Stimulated activated naive CD8-positive, alpha-beta T cell treated with anti-CD3 and anti-CD28 coated beads, Interleukin-15, amount 100 ng/mL, for 72 hours (primary cell): ENCODE measurements around the gene ERVK3-1.
"Not testable (repeated sequence)": the region's sequence is repeated elsewhere in the genome, so short reads cannot be mapped to it uniquely, and the experiment has no call there.

Experiments
- ATAC-seq: fragments of 150-1000 bp; cut with Tn5 transposase; 2 replicates; pipeline ENCODE4 v1.10.0; 2021; ENCODE audit warnings: mild to moderate bottlenecking, moderate library complexity
- DNase-seq, 2 donors: peaks; one replicate each; pipeline ENCODE4 v3.0.0; 2021 to 2022
- H3K27ac Mint-ChIP-seq, 2 donors: one replicate each; pipeline ENCODE4 v1.8.0; 2022; ENCODE audit warnings: mild to moderate bottlenecking in 2 of 2, mixed read lengths in 2 of 2, moderate library complexity in 2 of 2
- H3K27me3 Mint-ChIP-seq: one replicate; pipeline ENCODE4 v1.8.0; 2022; ENCODE audit warnings: mixed read lengths
- H3K4me1 Mint-ChIP-seq: one replicate; pipeline ENCODE4 v1.8.0; 2022; ENCODE audit warnings: mild to moderate bottlenecking, mixed read lengths
- H3K4me3 Mint-ChIP-seq, 2 donors: one replicate each; pipeline ENCODE4 v1.8.0; 2022; ENCODE audit warnings: mild to moderate bottlenecking in 2 of 2, mixed read lengths in 2 of 2, moderate library complexity in 1 of 2
- H3K9me3 Mint-ChIP-seq, 2 donors: one replicate each; pipeline ENCODE4 v1.8.0; 2022; ENCODE audit warnings: mixed read lengths in 2 of 2

The ERVK3-1 gene

DNA sequence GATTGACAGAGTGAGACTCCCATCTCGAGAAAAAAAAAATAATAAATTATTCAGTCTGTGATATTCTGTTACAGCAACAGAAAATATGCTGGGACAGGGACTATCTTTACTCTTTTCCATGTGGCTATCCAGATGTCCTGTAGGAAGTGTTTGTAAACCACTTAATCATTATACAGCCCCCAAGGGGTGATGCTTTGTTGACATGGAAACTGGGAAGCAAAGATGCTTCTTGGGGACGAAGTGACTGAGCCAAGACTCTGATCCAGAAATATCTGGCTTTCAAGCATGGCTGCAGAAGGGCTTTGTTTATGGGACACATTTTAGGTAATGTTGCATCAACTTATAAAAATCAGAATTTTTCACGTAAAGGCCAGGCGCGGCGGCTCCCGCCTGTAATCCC, 21.0 kb upstream of the ERVK3-1 start:
- no peak for ATAC-seq
- Mint-ChIP-seq H3K27me3 (no peaks in the 10 kb centered on the region), H3K4me3 (no peak overlapping the region), H3K9me3 (peaks cover 0 to 20% of the 10 kb centered on the region in 2 donors), H3K27ac (peak overlapping the region in 1 of 2 donors; percentile 42), H3K4me1 (peaks cover 25% of the 10 kb centered on the region)
- DNase-seq: no peak

DNA sequence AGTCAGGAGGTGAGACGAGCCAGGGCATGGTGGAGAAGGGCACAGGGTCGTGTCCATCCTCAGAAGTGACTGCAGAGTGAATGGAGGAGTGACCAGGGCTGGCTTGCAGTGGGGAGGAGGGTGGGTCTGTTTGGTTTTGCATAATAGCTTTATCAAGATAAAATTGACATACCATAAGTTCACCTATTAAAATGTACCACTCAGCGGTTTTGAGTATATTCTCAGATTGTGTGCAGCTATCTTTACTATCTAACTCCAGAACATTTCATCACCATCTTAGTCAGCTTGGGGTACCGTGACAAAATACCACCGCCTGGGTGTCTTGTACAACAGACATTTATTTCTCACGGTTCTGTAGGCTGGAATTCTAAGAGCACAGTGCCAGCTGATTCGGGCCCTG, 13.2 kb upstream of the ERVK3-1 start:
- Mint-ChIP-seq H3K27me3 (no peaks in the 10 kb centered on the region), H3K27ac (no peak overlapping the region), H3K4me3 (no peak overlapping the region), H3K9me3 (peaks cover 15 to 50% of the 10 kb centered on the region in 2 donors), H3K4me1 (no peaks in the 10 kb centered on the region)
- no peak for DNase-seq
- ATAC-seq: no peak

DNA sequence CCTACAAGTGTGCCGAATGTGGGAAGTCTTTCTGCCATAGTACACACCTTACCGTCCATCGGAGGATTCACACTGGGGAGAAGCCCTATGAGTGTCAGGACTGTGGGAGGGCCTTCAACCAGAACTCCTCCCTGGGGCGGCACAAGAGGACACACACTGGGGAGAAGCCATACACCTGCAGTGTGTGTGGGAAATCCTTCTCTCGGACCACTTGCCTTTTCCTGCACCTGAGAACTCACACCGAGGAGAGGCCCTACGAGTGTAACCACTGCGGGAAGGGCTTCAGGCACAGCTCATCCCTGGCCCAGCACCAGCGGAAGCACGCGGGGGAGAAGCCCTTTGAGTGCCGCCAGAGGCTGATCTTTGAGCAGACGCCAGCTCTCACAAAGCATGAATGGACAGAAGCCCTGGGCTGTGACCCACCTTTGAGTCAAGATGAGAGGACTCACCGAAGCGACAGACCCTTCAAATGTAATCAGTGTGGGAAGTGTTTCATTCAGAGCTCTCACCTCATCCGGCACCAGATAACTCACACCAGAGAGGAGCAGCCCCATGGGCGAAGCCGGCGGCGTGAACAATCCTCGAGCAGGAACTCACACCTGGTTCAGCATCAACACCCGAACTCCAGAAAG, 10.3 kb upstream of the ERVK3-1 start:
- H3K9me3 Mint-ChIP-seq: peaks cover 15 to 45% of the 10 kb centered on the region in 2 donors
- no peak overlapping the region for H3K27ac Mint-ChIP-seq
- ATAC-seq: no peak
- DNase-seq: no peak
- H3K27me3 Mint-ChIP-seq: no peaks in the 10 kb centered on the region
- H3K4me3 Mint-ChIP-seq: no peak overlapping the region
- H3K4me1 Mint-ChIP-seq: no peaks in the 10 kb centered on the region

DNA sequence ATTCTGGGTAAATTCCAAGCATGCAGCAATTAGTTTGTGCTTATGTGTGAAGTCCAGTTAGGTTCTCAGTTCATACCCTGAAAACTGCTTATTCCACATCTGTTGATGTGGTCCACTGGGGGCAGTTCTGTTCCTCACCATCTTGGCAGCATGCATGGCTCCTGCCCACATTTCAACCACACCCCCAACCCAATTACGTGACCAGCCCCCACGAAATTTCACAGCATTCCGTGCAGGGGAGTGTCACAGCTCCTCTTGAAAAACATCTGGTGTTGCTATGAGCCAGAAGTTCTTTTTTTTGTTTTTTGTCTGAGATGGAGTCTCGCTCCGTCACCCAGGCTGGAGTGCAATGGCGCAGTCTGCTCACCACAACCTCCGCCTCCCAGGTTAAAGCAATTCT, 9.1 kb upstream of the ERVK3-1 start:
- no peak for ATAC-seq

DNA sequence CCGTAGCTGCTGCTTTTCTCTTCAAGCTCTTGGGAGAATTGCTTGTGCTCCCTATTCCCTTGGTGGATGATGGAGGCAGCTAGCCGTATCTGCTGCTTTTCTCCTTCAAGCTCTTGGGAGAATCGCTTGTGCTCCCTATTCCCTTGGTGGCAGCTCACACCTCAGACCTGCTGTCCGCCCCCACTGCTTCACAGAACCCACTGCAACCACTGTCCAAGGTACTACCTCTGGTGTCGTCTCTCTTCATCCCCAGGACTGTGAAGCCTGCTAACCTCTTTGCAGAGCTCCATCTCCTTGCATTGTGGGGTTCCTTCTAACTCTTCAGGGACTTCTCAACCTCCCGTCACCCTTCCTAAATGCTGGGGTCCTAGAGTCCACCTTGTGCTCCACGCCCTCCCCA, 4.6 kb upstream of the ERVK3-1 start:
- Mint-ChIP-seq H3K9me3 (peaks cover 5 to 10% of the 10 kb centered on the region in 2 donors), H3K27ac (no peak overlapping the region), H3K4me1 (peaks cover 13% of the 10 kb centered on the region), H3K4me3 (no peak overlapping the region), H3K27me3 (no peaks in the 10 kb centered on the region)
- DNase-seq (no peak), ATAC-seq (no peak)

More for the DNA sequence above, 9.1 kb upstream of the ERVK3-1 start:
- Mint-ChIP-seq H3K27me3 (no peaks in the 10 kb centered on the region), H3K27ac (no peak overlapping the region), H3K4me3 (no peak overlapping the region), H3K4me1 (no peaks in the 10 kb centered on the region), H3K9me3 (peaks cover 15 to 48% of the 10 kb centered on the region in 2 donors)
- DNase-seq: no peak

DNA sequence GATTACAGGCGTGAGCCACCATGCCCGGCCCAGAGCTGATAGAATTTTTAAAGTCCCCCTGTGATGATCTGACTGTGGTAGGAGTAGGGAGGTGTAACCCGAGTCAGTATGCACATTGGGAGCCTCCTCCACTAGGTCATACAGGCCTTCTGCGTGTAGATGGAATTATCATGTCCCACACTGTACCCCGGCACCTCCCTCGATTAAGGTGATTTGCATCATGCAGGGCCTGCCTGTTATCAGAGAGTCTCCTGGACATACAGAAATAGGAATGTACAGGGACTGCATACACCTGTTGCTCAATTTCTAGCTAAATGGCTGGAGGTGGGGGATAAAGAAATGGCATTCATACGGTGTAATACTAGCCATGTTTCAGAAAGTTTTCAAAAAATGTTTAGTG, 922 bp upstream of the ERVK3-1 start:
- peaks cover 5 to 10% of the 10 kb centered on the region in 2 donors for H3K9me3 Mint-ChIP-seq
- no peak for DNase-seq
- peaks cover 46% of the 10 kb centered on the region for H3K4me1 Mint-ChIP-seq
- peak overlapping the region; percentile 91 to 92 for H3K4me3 Mint-ChIP-seq
- H3K27me3 Mint-ChIP-seq: no peaks in the 10 kb centered on the region
- peak overlapping the region in 1 of 2 donors; percentile 97 for H3K27ac Mint-ChIP-seq
- no peak for ATAC-seq

DNA sequence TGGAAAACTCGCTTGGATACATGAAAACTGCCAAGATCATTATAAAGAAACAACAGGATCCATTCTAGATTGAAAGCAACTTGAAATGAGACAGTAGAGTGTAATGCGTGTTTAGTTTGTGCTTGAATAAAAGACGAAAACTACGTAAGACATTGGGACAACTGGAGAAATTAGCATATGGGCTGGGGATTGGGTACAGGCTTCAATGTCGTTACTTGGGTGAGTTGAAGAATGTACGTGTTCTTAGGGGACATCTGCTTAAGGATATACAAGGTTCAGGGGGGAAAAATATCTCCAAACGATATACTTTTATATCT, 471 bp upstream of the ERVK3-1 start:
- H3K4me3 Mint-ChIP-seq: peak overlapping the region; percentile 91 to 92
- peaks cover 5 to 10% of the 10 kb centered on the region in 2 donors for H3K9me3 Mint-ChIP-seq
- DNase-seq: no peak
- H3K27ac Mint-ChIP-seq: peak overlapping the region; percentile 10 to 97
- peaks cover 50% of the 10 kb centered on the region for H3K4me1 Mint-ChIP-seq
- ATAC-seq: peak; percentile 10
- no peaks in the 10 kb centered on the region for H3K27me3 Mint-ChIP-seq

DNA sequence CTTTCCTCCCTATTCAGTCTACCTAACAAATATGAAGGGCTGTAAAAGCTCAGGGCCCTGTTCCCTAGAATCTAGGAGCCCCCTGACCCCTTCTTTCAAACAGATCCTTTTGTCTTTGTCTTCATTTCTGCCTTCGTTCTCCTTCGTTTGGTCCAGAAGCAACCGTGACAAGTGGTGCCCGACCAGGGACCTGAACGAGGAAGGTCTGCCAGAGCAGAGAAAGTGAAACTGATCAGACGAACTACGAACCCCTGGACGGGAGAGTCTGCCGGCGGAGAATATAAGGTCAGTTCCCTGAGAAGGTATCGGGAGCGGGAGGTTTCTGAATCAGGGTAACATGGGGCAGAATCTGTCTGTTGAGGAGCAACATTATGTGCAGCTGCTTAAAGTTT, 751 bp downstream of the ERVK3-1 start:
- no peak for ATAC-seq
- Mint-ChIP-seq H3K9me3 (peaks cover 4 to 5% of the 10 kb centered on the region in 2 donors), H3K27me3 (no peaks in the 10 kb centered on the region), H3K27ac (peak overlapping the region; percentile 2 to 97), H3K4me3 (peak overlapping the region; percentile 91 to 92), H3K4me1 (peaks cover 62% of the 10 kb centered on the region)
- DNase-seq: no peak

DNA sequence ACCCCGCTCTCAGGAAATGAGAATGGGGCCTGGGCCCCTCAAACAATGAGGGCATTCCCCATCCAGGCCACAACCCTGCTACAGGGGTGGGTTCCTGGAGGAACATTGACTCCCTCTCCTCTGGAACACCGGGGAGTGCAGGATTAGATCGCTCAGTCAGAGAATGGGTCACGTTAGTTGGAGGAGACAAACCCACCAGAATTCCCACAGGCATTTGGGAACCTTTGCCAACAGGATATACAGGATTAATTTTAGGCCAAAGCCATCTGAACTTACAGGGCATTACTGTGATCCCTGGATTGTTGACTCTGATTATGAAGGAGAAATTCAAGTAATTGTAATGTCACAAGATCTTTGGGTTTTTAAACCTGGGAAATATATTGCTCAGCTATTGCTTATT, 2.6 kb downstream of the ERVK3-1 start:
- DNase-seq (no peak), ATAC-seq (no peak)
- H3K9me3 Mint-ChIP-seq: peaks cover 0 to 5% of the 10 kb centered on the region in 2 donors
- H3K27me3 Mint-ChIP-seq: no peaks in the 10 kb centered on the region
- H3K4me3 Mint-ChIP-seq: peak overlapping the region in 1 of 2 donors; percentile 30
- peak overlapping the region; percentile 66 to 72 for H3K27ac Mint-ChIP-seq
- H3K4me1 Mint-ChIP-seq: peaks cover 62% of the 10 kb centered on the region

DNA sequence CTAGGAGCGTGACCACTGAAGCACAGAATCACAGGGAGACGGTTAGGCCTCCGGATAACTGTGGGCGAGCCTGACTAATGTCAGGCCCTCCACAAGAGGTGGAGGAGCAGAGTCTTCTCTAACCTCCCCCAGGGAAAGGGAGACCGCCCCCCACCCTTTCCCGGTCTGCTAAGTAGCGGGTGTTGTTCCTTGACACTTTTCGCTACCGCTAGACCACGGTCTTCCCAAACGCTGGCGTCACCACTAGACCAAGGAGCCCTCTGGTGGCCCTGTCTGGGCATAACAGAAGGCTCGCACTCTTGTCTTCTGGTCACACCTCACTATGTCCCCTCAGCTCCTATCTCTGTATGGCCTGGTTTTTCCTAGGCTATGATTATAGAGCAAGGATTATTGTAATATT, 5.5 kb downstream of the ERVK3-1 start:
- not testable (repeated sequence) for DNase-seq, H3K27me3 Mint-ChIP-seq, H3K9me3 Mint-ChIP-seq, ATAC-seq, H3K4me3 Mint-ChIP-seq
- peaks cover 50% of the 10 kb centered on the region for H3K4me1 Mint-ChIP-seq
- H3K27ac Mint-ChIP-seq: peak overlapping the region in 1 of 2 donors; percentile 59

DNA sequence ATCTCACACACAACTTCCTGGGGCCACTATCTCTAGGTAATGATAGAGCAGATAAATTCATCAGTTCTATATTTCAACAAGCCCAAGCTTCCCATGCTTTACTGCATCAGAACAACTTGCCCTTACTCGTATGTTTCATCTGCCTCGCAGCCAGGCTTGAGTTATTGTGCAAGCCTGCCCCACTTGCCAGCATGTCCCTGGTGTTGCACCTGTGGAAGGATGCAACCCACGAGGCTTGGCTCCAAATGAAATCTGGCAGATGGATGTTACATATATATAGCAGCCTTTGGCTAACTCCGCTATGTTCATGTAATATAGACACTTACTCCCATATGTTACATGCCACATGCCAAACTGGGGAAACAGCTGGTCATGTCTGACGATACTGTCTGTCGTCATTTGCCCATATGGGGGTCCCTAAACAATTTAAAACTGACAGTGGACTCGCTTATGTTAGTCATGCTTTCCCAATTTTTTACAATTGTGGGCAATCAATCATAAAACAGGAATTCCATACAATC, 6.2 kb downstream of the ERVK3-1 start:
- ATAC-seq (no peak), DNase-seq (no peak)
- no peaks in the 10 kb centered on the region for H3K9me3 Mint-ChIP-seq
- H3K4me3 Mint-ChIP-seq: no peak overlapping the region
- H3K4me1 Mint-ChIP-seq: peaks cover 43% of the 10 kb centered on the region
- no peak overlapping the region for H3K27ac Mint-ChIP-seq
- no peaks in the 10 kb centered on the region for H3K27me3 Mint-ChIP-seq

DNA sequence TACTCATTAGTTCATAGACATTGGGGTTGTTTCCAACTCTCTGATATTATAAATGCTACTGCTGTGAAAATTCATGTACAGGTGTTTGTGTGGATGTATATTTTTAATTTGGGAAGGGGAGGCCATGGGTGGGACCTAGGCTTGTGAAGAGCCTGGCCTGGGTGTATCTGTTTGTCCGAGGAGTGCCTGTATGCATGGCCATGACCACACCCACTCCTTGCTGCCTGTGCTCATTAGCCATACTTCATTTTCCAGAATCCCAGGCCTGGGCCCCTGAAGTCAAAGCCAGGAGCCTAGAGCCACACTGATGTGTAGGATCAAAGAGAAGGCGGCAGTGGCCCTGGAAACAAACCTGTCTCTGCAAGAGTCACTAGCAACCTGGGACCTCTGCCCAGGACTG, 10.4 kb downstream of the ERVK3-1 start:
- no peak overlapping the region for H3K4me3 Mint-ChIP-seq
- ATAC-seq (no peak), DNase-seq (no peak)
- no peak overlapping the region for H3K27ac Mint-ChIP-seq
- H3K4me1 Mint-ChIP-seq: peaks cover 4% of the 10 kb centered on the region
- H3K27me3 Mint-ChIP-seq: no peaks in the 10 kb centered on the region
- H3K9me3 Mint-ChIP-seq: no peaks in the 10 kb centered on the region

DNA sequence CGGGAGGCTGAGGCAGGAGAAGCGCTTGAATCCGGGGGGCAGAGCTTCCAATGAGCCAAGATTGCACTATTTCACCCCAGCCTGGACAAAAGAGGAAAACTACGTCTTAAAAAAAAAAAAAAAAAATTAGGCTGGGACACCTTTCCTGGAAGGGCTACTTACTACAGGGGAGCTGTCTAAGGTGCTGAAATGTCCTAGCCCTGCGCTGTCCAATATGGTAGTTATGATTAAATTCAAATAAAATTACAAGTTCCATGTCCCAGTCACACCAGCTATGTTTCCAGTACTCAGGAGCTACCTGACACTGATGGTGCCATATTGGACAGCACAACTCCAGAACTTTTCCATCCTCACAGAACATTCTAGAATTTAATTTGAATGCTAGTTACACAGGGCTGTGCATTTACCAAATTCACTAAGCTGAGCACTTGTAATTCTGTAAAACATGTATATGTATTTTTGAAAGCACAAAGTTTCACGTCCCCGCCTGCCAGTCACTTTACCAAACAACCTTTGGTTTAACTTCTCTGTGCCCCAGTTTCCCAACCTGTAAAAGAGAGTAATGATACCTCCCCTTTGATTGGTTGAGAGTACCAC, 12.4 kb downstream of the ERVK3-1 start:
- ATAC-seq (no peak), DNase-seq (no peak)
- Mint-ChIP-seq H3K27me3 (no peaks in the 10 kb centered on the region), H3K4me3 (no peak overlapping the region), H3K4me1 (no peaks in the 10 kb centered on the region), H3K27ac (no peak overlapping the region), H3K9me3 (no peaks in the 10 kb centered on the region)

DNA sequence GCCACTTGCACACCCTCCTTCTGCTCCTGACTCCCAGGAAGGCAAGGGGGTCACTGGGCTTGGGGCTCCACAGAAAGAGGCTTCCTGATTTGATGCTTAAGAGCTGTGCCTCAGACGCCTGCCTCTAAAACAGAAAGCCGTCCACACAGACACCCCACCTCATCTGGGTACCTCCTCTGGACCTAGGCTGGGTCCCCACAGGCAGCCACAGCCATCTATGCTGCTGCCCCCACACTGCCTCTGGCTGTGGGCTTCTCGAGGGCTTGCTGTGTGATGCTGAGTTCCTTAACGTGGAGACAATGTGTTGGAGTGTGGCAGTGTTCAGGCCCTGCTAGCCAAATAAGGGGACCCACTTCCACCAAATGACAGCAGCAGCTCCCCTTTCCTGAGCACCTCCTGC, 13.1 kb downstream of the ERVK3-1 start:
- Mint-ChIP-seq H3K4me1 (no peaks in the 10 kb centered on the region), H3K27ac (no peak overlapping the region), H3K9me3 (no peaks in the 10 kb centered on the region), H3K27me3 (no peaks in the 10 kb centered on the region), H3K4me3 (no peak overlapping the region)
- ATAC-seq: no peak
- no peak for DNase-seq

DNA sequence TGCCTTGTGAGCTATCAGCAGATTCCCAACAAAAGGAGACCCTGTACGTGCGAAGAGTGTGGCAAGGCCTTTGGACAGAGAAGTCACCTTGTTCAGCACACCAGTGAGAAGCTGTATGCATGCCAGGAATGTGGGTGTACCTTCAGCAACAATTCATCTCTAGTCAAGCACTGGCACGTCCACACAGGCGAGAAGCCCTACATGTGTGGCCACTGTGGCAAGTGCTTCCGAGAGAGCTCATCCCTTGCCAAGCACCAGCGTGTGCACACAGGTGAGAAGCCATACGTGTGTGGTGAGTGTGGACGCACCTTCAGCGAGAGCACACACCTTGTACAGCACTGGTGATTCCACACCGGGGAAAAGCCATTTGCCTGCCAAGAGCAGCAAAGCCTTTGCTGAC, 14.1 kb downstream of the ERVK3-1 start:
- no peak for ATAC-seq
- H3K4me3 Mint-ChIP-seq: no peak overlapping the region
- H3K27me3 Mint-ChIP-seq: no peaks in the 10 kb centered on the region
- no peaks in the 10 kb centered on the region for H3K4me1 Mint-ChIP-seq
- no peak overlapping the region for H3K27ac Mint-ChIP-seq
- no peaks in the 10 kb centered on the region for H3K9me3 Mint-ChIP-seq
- no peak for DNase-seq

DNA sequence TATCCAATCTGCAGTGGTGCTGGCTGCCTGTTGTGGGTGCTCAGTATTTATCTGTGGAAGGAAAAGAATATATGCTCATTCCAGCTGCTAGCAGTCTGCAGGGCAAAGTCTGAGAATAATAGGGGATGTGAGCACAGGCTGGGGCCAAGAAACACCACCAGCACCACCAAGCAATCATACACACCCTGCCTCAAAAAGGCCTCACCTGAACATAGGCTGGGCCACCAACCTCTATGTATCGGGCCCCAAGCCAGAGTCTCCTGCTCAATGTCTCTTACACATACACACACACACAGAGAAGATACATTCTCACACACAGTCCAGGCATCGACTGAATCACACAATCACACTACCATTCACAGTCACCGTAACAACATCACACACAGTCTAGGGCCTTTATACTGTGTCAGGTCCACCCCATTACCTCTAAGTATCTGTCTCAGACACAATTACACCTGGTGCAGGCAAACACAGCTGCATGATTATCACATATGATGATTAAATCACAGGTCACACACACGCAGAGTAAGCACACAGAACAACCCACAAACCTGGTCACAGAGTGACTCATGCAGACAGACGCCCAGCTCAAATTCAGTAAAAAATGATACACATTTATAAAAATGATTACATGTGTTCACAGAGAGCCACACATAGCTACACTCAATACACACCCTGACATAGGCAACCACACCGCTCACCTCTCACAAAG, 20.3 kb downstream of the ERVK3-1 start:
- Mint-ChIP-seq H3K27ac (no peak overlapping the region), H3K9me3 (no peaks in the 10 kb centered on the region), H3K4me1 (peaks cover 9% of the 10 kb centered on the region), H3K27me3 (no peaks in the 10 kb centered on the region), H3K4me3 (no peak overlapping the region)
- no peak for DNase-seq
- no peak for ATAC-seq
